Ovary (tissue), 9 donors: Measurements from ENCODE around the gene HEMGN. TPM values are rescaled to one million over a fixed set of nuclear protein-coding genes. Genes with fewer than 3 reads are reported as not detected.

ENCODE experiments used
- DNase-seq, 5 donors: peaks; one replicate each; pipeline ENCODE4 v3.0.0-alpha.2; 2019 to 2020
- H3K27ac ChIP-seq, 2 donors: fragments of 200-600 bp; one replicate each; pipeline versions ENCODE4 v1.5.1 to v1.8.0; 2019 to 2022
- H3K27me3 ChIP-seq: fragments of 200-600 bp; one replicate; pipeline ENCODE4 v1.8.0; 2022
- H3K36me3 ChIP-seq: fragments of 200-600 bp; sonication (generic); one replicate; pipeline ENCODE4 v1.5.1; 2019
- H3K4me1 ChIP-seq: one replicate; pipeline ENCODE4 v1.8.1; 2013; ENCODE audit warnings: mild to moderate bottlenecking, moderate library complexity; ENCODE audit not compliant: insufficient read depth
- H3K4me3 ChIP-seq: fragments of 200-600 bp; sonication (generic); one replicate; pipeline ENCODE4 v1.5.1; 2017
- H3K9me3 ChIP-seq, 2 donors: fragments of 200-600 bp in 1 of 2; sonication (generic) in 1 of 2; one replicate each; pipeline versions ENCODE4 v1.5.1 to v1.8.1; 2013 to 2019; ENCODE audit warnings: mild to moderate bottlenecking in 1 of 2, moderate library complexity in 1 of 2
- CTCF ChIP-seq, 3 donors: fragments of 450-650 bp in 2 of 3; fragments of 200-600 bp in 1 of 3; IDR thresholded peaks; one replicate each; pipeline versions ENCODE4 v1.5.1 to v1.8.0; 2016 to 2022; ENCODE audit warnings: antibody characterized with exemption in 3 of 3, mild to moderate bottlenecking in 1 of 3
- EP300 ChIP-seq: sonication (generic); formaldehyde crosslinking; IDR thresholded peaks from one replicate; pipeline ENCODE4 v1.6.1; 2017; ENCODE audit warnings: antibody characterized with exemption
- POLR2A ChIP-seq: fragments of 450-650 bp; IDR thresholded peaks from one replicate; pipeline ENCODE4 v1.6.1; 2017; ENCODE audit warnings: antibody characterized with exemption, mild to moderate bottlenecking, moderate library complexity
- WGBS, 3 donors: extraction: QIAGEN DNeasy Blood & Tissue Kit in 1 of 3; methylation state at CpG; one replicate each; pipeline versions ENCODE4 v1.1.5 to v1.1.7; 2013 to 2017; 5-methylcytosine and 5-hydroxymethylcytosine counted together
- intact Hi-C, 4 donors: fragments of 100-400 bp; cut with DNase I; formaldehyde crosslinking; loops; one replicate each; pipeline versions ENCODE4 v1.11.0 to v1.15.1; 2022 to 2023
- polyA plus RNA-seq, 2 donors: library from polyadenylated mRNA; stranded (reverse); fragments of 200-250 nt in 1 of 2; fragments of 350-450 nt in 1 of 2; fragmentation: Illumina TruSeq in 1 of 2; extraction: RNeasy Lipid Tissue Mini Kit (QIAGEN cat#74804) in 1 of 2; gene quantifications; one replicate each; pipeline ENCODE4 v1.2.3, GENCODE V29; 2013 to 2014
- total RNA-seq, 7 donors: library from RNA; depleted of rRNA in 2 of 7; stranded (reverse); fragments of >200 nt in 2 of 7; fragmentation: NEBNext Ultra II Directional in 3 of 7; extraction: Animal tissue kit (Norgen Biotek cat#: 25700) in 3 of 7; gene quantifications; one replicate each; pipeline versions ENCODE4 v1.1.0 to v1.2.4, GENCODE V29; 2016 to 2023
- donor health status: DM: no; HTN: no; CAD: no; lungs with moderate emphysema.
- donor health status: DM: no; HTN: no; CAD: no.
- donor health status: Bipolar disorder and iron deficiency.
- donor health status: DM: yes; HTN: yes; CAD: no.
- donor health status: DM: no; HTN: no; CAD: no.
- donor health status: DM: yes; HTN: yes; CAD: no.

Gene HEMGN
- total and polyA plus RNA-seq, 9 donors, result 0.10 to 0.53 TPM; not detected in 7

- Histone ChIP-seq H3K27ac (no peak overlapping the region), H3K9me3 (peaks cover 0 to 4% of the 10 kb centered on the region in 2 donors), H3K4me1 (no peaks in the 10 kb centered on the region), H3K4me3 (no peak overlapping the region), H3K27me3 (no peaks in the 10 kb centered on the region), H3K36me3 (no peaks in the 10 kb centered on the region)
- TF ChIP-seq CTCF (IDR thresholded peaks at IDR 0.05) (no peak), EP300 (no peak), POLR2A (no peak)
- DNase-seq, result no peak
- WGBS, 3 donors, result 58 to 79% (median 67%) methylated on average over 1 of the region's 1 CpG
- intact Hi-C loops, result loop anchor here in 1 of 4 donors (10.0 kb wide), 1 partner anchor 59 kb away; no protein-coding TSS in a partner anchor
Measured at GRCh38 chr9:97975376-97975775, 37.4 kb upstream of the HEMGN start.

GRCh38 chr9:97972753-97973152, 34.8 kb upstream of the HEMGN start:
- TF ChIP-seq CTCF (IDR thresholded peaks at IDR 0.05) (no peak), POLR2A (no peak), EP300 (no peak)
- WGBS, 3 donors, result 83 to 87% (median 86%) methylated on average over 4 of the region's 4 CpGs
- Histone ChIP-seq H3K36me3 (no peaks in the 10 kb centered on the region), H3K27ac (no peak overlapping the region), H3K4me3 (no peak overlapping the region), H3K9me3 (peaks cover 0 to 4% of the 10 kb centered on the region in 2 donors), H3K27me3 (no peaks in the 10 kb centered on the region), H3K4me1 (no peaks in the 10 kb centered on the region)
- DNase-seq, result no peak
- intact Hi-C loops, result loop anchor here in 1 of 4 donors (10.0 kb wide), 1 partner anchor 62 kb away; no protein-coding TSS in a partner anchor

GRCh38 chr9:97970165-97970564, 32.2 kb upstream of the HEMGN start:
- intact Hi-C loops, result loop anchor here in 1 of 4 donors (10.0 kb wide), 1 partner anchor 65 kb away; no protein-coding TSS in a partner anchor
- no peak overlapping the region for H3K4me3 ChIP-seq
- no peaks in the 10 kb centered on the region for H3K36me3 ChIP-seq
- no peak for DNase-seq
- no peaks in the 10 kb centered on the region for H3K27me3 ChIP-seq
- H3K4me1 ChIP-seq, result no peaks in the 10 kb centered on the region
- peaks cover 0 to 4% of the 10 kb centered on the region in 2 donors for H3K9me3 ChIP-seq
- 34 to 43% (median 42%) methylated on average over 7 of the region's 7 CpGs for WGBS, 3 donors
- TF ChIP-seq POLR2A, result no peak
- no peak for TF ChIP-seq EP300
- no peak for TF ChIP-seq CTCF (IDR thresholded peaks at IDR 0.05)
- no peak overlapping the region for H3K27ac ChIP-seq

- no peak overlapping the region for H3K27ac ChIP-seq
- H3K4me1 ChIP-seq, result no peaks in the 10 kb centered on the region
- no peaks in the 10 kb centered on the region for H3K9me3 ChIP-seq
- no peaks in the 10 kb centered on the region for H3K36me3 ChIP-seq
- no peak for DNase-seq
- TF ChIP-seq CTCF (IDR thresholded peaks at IDR 0.05), result no peak
- TF ChIP-seq EP300, result no peak
- no peak for TF ChIP-seq POLR2A
- 61 to 71% (median 62%) methylated on average over 2 of the region's 2 CpGs for WGBS, 3 donors
- H3K4me3 ChIP-seq, result no peak overlapping the region
- intact Hi-C loops, result no loop called here
- H3K27me3 ChIP-seq, result no peaks in the 10 kb centered on the region
Measured at GRCh38 chr9:97969014-97969413, 31.0 kb upstream of the HEMGN start.
